PC-3 (cell line): ENCODE data around the gene ERGIC1.

ENCODE experiments used
- CTCF ChIP-seq: fragments of 300-600 bp; sonication (generic); conservative IDR thresholded peaks from 2 replicates; pipeline ENCODE4 v1.5.1; 2017; ENCODE audit warnings: antibody characterized with exemption, low read depth, mild to moderate bottlenecking, low read length
- EZH2 ChIP-seq: fragments of 300-600 bp; sonication (generic); IDR thresholded peaks from one replicate; pipeline ENCODE4 v1.6.1; 2017; ENCODE audit warnings: antibody characterized with exemption, mild to moderate bottlenecking, low read length; ENCODE audit not compliant: unreplicated experiment
- EZH2phosphoT487 ChIP-seq: fragments of 300-600 bp; sonication (generic); IDR thresholded peaks from 2 replicates; pipeline ENCODE4 v1.6.1; 2018; ENCODE audit warnings: mild to moderate bottlenecking, antibody characterized with exemption, low read length, borderline replicate concordance

DNA sequence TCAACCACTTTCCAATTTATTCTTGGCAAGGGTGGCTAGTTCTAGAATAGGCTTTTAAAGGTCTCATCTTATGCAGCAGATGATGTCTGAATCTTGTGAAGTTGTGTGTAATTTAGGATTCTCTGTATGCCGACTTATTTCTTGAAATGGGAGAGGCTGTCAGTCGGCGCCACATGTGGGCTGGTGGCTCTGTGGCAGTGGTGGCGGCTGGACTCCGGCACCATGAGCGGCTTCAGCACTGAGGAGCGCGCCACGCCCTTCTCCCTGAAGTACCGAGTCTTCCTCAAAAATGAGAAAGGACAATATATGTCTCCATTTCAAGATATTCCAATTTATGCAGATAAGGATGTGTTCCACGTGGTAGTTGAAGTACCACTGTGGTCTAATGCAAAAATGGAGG lies 141.2 kb downstream of the ERGIC1 start:
- no peak for TF ChIP-seq CTCF
- no peak for TF ChIP-seq EZH2
- no peak for TF ChIP-seq EZH2phosphoT487
